HG03520 (cell line): Measurements from ENCODE around the gene CTSL.
"Not testable (repeated sequence)": the region's sequence is repeated elsewhere in the genome, so short reads cannot be mapped to it uniquely, and the experiment has no call there.

Experiments used
- ATAC-seq: cut with Tn5 transposase; IDR thresholded peaks from one replicate; pipeline ENCODE4 v1.9.1; 2021; ENCODE audit warnings: mild to moderate bottlenecking, moderate library complexity; ENCODE audit not compliant: unreplicated experiment

CTSL gene

DNA sequence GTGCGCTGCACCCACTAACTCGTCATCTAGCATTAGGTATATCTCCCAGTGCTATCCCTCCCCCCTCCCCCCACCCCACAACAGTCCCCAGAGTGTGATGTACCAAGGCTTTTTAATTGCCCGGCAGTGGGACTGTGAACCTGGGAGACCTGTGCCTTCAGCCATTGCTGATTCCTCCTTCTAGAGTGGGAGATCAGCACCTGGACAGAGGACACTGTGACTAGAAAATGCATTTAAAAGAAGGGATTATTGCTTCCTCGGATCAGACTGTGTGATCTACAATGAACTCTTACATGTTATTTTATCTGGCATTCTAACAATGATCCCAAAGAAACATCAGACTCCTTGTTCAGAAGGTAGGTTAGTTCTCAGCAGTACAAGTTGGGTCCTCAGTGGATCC lies 25.9 kb downstream of the CTSL start:
- ATAC-seq: no peak

GRCh38 chr9:87753313-87753712 lies 27.4 kb downstream of the CTSL start:
- no peak for ATAC-seq

DNA sequence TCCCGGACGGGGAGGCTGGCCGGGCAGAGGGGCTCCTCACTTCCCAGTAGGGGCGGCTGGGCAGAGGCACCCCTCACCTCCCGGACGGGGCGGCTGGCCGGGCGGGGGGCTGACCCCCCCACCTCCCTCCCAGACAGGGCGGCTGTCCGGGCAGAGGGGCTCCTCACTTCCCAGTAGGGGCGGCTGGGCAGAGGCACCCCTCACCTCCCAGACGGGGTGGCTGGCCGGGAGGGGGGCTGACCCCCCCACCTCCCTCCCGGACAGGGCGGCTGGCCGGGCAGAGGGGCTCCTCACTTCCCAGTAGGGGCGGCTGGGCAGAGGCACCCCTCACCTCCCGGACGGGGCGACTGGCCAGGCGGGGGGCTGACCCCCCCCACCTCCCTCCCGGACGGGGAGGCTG lies 32.4 kb downstream of the CTSL start:
- not testable (repeated sequence) for ATAC-seq

DNA sequence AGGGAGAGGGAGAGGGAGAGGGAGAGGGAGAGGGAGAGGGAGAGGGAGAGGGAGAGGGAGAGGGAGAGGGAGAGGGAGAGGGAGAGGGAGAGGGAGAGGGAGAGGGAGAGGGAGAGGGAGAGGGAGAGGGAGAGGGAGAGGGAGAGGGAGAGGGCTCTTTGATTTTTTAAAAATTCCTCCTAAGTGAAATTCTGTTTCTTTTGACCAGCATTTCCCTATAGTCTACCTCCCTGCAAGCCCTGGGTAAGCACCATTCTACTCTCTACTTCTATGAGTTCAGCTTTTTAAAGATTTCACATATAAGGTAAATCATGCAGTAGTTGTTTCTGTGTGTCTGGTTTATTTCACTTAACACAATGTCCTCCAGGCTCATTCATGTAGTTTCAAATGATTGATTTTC lies 34.1 kb downstream of the CTSL start:
- ATAC-seq: not testable (repeated sequence)

DNA sequence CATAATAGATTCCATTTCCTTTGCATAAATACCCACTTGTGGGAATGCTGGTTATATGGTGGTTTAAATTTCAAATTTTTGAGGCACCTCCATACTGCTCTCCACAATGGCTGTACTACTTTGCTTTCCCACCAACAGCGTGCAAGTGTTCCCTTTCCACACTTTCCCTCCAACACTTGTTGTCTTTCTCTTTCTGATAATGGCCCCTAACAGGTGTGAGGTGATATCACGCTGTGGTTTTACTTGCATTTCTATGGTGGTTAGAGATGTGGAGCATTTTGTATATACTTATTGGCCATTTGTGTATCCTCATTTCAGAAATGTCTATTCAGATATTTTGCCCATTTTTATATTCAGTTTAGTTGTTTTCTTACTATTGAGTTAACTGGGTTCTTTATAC lies 34.6 kb downstream of the CTSL start:
- ATAC-seq: no peak

GRCh38 chr9:87763286-87763685 lies 37.4 kb downstream of the CTSL start:
- ATAC-seq: no peak

GRCh38 chr9:87765521-87765920 lies 39.6 kb downstream of the CTSL start:
- ATAC-seq: no peak

GRCh38 chr9:87766697-87767096 lies 40.8 kb downstream of the CTSL start:
- ATAC-seq: no peak

GRCh38 chr9:87770616-87771315 lies 44.8 kb downstream of the CTSL start:
- ATAC-seq: no peak

GRCh38 chr9:87771316-87772006 lies 45.5 kb downstream of the CTSL start:
- no peak for ATAC-seq

- no peak for ATAC-seq
Measured at GRCh38 chr9:87776481-87777379, 50.8 kb downstream of the CTSL start.

GRCh38 chr9:87778996-87779395 lies 53.1 kb downstream of the CTSL start:
- no peak for ATAC-seq
